HG03103 (cell line): ENCODE results near the gene WBP2NL.

Experiments
- ATAC-seq: cut with Tn5 transposase; IDR thresholded peaks from one replicate; pipeline ENCODE4 v1.9.1; 2021; ENCODE audit warnings: low read depth; ENCODE audit not compliant: unreplicated experiment

WBP2NL gene

DNA sequence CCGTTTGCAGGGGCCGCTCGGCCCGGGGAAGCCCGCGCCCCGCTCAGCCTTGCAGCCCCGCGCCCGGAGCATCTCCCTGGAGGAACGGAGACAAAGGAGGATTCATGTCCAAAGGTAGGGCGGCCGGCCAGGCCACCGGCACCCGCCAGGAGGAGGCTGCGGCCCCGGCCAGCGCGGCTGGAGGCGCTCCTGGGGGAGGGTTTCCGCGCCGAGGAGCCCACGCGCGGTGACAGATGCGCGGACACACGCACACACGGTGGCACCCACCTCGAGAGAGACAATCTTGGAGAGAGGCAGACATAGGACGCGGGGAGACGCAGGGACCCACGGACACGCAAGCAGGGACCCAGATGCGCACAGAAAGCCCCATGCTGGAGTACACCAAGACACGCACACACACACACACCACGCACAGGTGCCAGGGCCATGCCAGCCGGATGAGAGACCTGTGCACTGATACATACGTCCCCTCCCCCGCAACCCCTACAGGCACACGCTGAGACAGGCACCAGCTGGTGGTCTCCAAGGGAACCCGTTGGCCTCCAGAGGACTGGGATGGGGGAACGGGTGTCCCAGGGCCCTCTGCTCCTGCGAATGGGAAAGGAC lies 21.5 kb upstream of the WBP2NL start:
- ATAC-seq = no peak

- ATAC-seq = no peak
Measured at GRCh38 chr22:41978732-41979131, 19.9 kb upstream of the WBP2NL start.

GRCh38 chr22:41979423-41980250 lies 19.0 kb upstream of the WBP2NL start:
- ATAC-seq = no peak

- no peak for ATAC-seq
Measured at GRCh38 chr22:41982865-41983264, 15.7 kb upstream of the WBP2NL start.

GRCh38 chr22:41983513-41984405 lies 14.8 kb upstream of the WBP2NL start:
- no peak for ATAC-seq

DNA sequence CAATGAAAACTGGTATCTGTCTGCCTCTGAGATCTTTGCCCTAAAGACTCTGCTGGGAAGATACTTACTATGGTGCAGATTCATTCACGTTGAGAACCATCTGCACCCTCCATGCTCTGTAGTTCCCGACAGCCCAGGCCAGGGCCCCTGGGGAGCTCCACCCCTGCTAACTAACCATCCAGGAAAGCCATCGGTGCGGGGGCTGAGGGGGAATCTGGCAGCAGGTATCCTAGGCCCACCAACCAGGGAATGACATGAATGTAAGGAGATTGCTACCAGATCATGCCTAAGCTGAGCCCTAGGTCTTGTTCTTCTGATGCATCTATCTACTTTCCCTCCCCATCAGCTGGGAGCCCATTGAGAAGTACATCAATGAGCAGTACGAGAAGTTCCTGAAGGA lies 11.3 kb upstream of the WBP2NL start:
- ATAC-seq = no peak

DNA sequence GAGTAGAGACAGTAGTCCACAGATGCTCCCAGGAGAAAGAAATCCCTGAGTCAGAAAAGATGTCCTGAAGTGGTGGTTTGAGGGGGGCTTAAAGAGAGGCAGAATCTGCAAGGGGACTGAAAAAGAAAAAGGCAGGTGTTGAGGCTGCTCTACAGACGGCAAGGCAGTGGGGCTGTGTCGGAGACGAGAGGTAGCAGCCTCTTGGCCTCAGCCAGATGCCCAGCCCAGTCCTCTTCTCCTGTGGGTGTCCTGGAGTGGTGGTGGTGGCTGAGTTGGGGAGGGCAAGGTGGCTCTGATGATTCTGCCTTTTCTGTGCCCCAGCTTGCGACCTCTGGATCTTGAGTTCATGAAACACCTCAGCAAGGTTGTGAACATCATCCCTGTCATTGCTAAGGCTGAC lies 9.3 kb upstream of the WBP2NL start:
- ATAC-seq = no peak

DNA sequence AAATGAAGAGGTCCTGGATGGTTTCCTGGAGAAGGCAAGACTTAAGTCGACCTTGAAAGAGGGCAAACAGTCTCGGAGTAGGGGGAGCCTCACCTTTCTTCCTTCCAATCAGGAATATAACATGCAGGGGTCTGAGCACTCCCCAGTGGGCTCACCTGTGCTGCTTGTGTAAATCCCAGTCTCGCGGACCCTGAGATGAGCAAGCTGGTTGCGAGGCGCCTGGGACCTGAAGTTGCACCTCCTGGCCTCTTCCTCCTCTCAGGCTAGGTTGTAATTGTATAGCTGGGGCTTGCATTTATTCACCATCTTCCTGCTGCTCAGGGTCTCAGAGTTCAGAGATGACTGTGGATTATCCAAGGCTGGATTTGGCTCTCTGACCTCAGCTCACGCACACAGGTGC lies 7.5 kb upstream of the WBP2NL start:
- no peak for ATAC-seq

DNA sequence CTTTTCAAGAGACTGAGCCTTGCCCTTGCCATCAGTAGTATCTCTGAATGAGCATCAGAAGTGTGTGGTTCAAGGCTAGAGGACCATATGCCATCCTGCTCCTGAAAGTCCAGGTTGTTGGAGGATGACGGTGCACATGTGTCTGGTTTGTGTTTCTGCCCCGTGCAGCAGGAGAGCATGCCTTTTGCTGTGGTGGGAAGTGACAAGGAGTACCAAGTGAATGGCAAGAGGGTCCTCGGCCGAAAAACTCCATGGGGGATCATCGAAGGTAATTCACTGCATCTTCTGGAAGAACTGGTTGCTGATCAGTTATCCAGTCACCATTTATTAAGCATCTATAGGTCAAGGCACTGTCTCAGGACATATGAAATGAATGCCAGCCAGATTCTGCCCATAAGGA lies 6.1 kb upstream of the WBP2NL start:
- ATAC-seq = no peak

- no peak for ATAC-seq
Measured at GRCh38 chr22:41995211-41995610, 3.4 kb upstream of the WBP2NL start.

DNA sequence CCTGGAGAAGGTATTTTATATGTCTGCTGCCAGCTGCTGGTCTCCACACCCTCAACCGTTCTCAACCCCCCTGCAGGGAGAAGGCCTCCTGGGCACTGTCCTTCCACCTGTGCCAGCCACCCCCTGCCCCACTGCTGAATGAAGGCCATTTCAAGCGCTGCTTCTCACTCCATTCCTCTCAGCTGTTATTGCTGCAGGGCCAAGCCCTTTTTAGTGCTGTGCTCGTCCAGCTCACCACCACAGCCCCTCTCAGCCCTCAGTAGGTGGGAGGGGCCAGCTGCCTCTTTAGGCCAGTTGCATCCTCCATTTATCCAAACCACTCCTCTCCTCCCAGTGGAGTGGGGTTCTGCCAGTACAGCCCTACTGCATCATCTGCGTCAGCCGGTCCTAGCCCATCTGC lies 1.8 kb upstream of the WBP2NL start:
- no peak for ATAC-seq

- no peak for ATAC-seq
Measured at GRCh38 chr22:42000466-42000865, 1.9 kb downstream of the WBP2NL start.

DNA sequence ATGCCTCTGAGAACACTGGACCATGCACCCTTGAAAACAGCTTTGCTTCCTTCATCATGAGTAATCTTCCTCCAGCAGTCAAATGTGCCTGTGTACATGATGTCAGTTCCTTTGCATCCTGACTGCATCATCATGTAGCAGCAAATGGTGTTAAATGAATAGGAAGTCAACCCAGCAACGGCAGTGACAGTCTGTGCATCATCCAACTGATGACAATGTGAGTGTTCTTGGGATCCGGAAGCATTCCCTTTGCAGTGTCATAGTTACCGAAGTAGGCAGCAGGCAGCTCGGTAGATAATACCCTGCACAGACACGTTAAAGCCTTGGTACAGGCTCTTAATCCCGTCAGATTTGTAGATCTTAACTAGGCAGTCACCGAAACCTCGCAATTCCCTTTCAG lies 2.5 kb downstream of the WBP2NL start:
- no peak for ATAC-seq

DNA sequence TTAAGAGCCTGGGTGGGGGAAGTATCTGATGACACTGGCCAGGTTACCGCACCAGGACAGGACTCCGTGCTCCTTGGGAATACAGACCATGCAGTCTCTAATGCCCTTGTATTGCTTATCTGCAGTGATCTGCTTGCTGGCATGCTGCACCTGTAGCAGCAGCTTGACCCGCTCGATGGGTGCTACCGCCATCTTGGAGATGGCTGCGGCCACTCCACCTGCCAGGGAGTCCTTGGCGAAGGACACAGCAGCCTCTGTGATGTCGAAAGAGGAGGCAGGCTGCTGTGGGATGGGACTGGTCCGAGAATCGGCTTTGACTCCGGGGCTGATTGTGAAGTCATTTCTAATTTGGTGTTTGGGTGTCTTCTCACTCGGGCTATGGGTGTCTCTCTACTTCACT lies 3.1 kb downstream of the WBP2NL start:
- no peak for ATAC-seq

DNA sequence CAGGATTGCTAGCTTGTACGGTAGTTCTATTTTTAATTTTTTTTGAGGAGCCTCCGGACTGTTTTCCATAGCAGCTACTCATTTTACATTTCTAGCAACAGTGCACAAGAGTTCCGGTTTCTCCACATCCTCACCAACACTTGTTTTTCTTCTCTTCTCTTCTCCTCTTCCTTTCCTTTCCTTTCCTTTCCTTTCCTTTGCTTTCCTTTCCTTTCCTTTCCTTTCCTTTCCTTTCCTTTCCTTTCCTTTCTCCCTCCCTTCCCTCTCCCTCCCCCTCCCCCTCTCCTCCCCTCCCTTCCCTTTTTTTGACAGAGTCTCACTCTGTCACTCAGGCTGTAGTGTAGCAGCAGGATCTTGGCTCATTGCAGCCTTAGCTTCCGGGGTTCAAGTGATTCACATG lies 9.3 kb downstream of the WBP2NL start:
- no peak for ATAC-seq

GRCh38 chr22:42010778-42011177 lies 12.2 kb downstream of the WBP2NL start:
- no peak for ATAC-seq

- no peak for ATAC-seq
Measured at GRCh38 chr22:42013385-42013784, 14.8 kb downstream of the WBP2NL start.

GRCh38 chr22:42016111-42016510 lies 17.5 kb downstream of the WBP2NL start:
- no peak for ATAC-seq

- no peak for ATAC-seq
Measured at GRCh38 chr22:42018224-42018623, 19.6 kb downstream of the WBP2NL start.

- ATAC-seq = no peak
Measured at GRCh38 chr22:42021571-42021970, 23.0 kb downstream of the WBP2NL start.

DNA sequence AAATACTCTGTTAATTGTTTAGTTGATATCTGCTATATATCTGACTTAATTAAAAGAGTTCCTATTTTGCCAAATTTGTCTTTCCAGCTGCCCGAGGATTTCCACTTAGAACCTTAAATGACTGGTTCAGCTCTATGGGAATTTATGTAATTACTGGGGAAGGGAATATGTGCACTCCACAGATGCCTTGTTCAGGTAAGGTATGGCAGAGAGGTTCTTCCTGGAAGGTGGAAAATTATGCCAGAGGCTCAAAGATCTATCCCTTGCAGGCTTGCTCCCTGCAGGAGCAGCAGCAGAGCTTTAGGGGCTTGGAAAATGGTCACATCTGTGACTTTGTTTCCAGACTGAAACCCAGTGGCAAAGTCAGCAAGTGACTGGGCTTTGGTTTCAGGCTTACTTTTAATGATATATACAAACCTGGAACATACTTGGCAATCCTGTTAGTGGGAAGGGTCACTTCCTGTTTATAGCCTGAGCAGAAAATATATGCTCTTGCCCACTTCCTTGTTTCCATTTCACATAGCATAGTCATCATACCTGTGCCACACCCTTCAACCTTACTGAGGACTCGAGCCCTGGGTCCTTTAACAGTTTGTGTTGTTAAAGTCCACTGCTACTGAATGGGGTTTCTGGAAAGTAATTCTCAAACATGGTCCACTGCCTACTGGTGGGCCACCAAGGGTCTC lies 23.7 kb downstream of the WBP2NL start:
- no peak for ATAC-seq
